H1 (cell line): Measurements from ENCODE around the gene LRP1-AS. TPM values are rescaled to one million over a fixed set of nuclear protein-coding genes. Genes with fewer than 3 reads are reported as not detected.

Experiments
- CTCF ChIA-PET: fragments of 300-600 bp; sonication (Branson Sonifier 250); formaldehyde crosslinking; loops from one replicate; lab custom pipeline; 2021; ENCODE audit not compliant: partially characterized antibody; lab: Charles Lee
- POLR2A ChIA-PET: fragments of 300-600 bp; sonication (Branson Sonifier 250); formaldehyde crosslinking; loops from one replicate; lab custom pipeline; 2021; ENCODE audit warnings: inconsistent platforms; ENCODE audit not compliant: partially characterized antibody; lab: Charles Lee
- DNase-seq, 2 experiments: peaks; one replicate each; pipeline versions ENCODE4 v3.0.0 to v3.0.0-alpha.2; 2010 to 2022; ENCODE audit warnings: low spot score in 2 of 2, low read depth in 1 of 2, mixed read lengths in 1 of 2
- FAIRE-seq: peaks from 2 replicates; lab custom pipeline; 2011; peaks lifted over from hg19 to GRCh38; lab: Jason Lieb, UNC
- H2AFZ ChIP-seq: 2 replicates; pipeline ENCODE4 v1.8.1; 2012; ENCODE audit warnings: low read length, inconsistent platforms
- H2AK5ac ChIP-seq: 2 replicates; pipeline ENCODE4 v1.6.1; 2013; ENCODE audit warnings: low read depth, low read length
- H2BK120ac ChIP-seq: replicated peaks from 2 replicates; pipeline ENCODE3; 2013; ENCODE audit warnings: low read depth, low read length, inconsistent platforms
- H2BK12ac ChIP-seq: 2 replicates; pipeline ENCODE4 v1.6.1; 2013; ENCODE audit warnings: low read depth, low read length
- H2BK15ac ChIP-seq: 2 replicates; pipeline ENCODE4 v1.6.1; 2013; ENCODE audit warnings: low read length
- H2BK20ac ChIP-seq: 2 replicates; pipeline ENCODE4 v1.6.1; 2013; ENCODE audit warnings: low read length
- H2BK5ac ChIP-seq: 2 replicates; pipeline ENCODE4 v1.6.1; 2013; ENCODE audit warnings: low read depth, low read length
- H3K14ac ChIP-seq: 2 replicates; pipeline ENCODE4 v1.6.1; 2013; ENCODE audit warnings: inconsistent platforms; ENCODE audit not compliant: insufficient read length
- H3K18ac ChIP-seq: 2 replicates; pipeline ENCODE4 v1.6.1; 2013; ENCODE audit warnings: low read length; ENCODE audit errors: extremely low read depth
- H3K23ac ChIP-seq: 2 replicates; pipeline ENCODE4 v1.6.1; 2013; ENCODE audit warnings: inconsistent platforms; ENCODE audit not compliant: insufficient read length
- H3K23me2 ChIP-seq: 2 replicates; pipeline ENCODE4 v1.6.1; 2013; ENCODE audit warnings: low read depth, low read length
- H3K27ac ChIP-seq: 2 replicates; pipeline ENCODE4 v1.6.1; 2011; ENCODE audit warnings: low read depth, low read length, inconsistent platforms
- H3K27me3 ChIP-seq, 4 experiments: replicated peaks in 1 of 4; 1 replicate in 1 of 4; 2 replicates in 3 of 4; pipeline versions ENCODE4 v1.6.1 to v1.8.1; 2011 to 2013; ENCODE audit warnings: low read length in 3 of 4, mild to moderate bottlenecking in 3 of 4, inconsistent platforms in 2 of 4, mixed read lengths in 2 of 4, moderate library complexity in 1 of 4; ENCODE audit not compliant: control insufficient read depth in 3 of 4, insufficient read depth in 3 of 4; ENCODE audit errors: extremely low read depth in 1 of 4
- H3K36me3 ChIP-seq, 4 experiments: 2 replicates each; pipeline versions ENCODE4 v1.6.1 to v1.8.1; 2011 to 2013; ENCODE audit warnings: mild to moderate bottlenecking in 4 of 4, low read length in 3 of 4, moderate library complexity in 2 of 4, control low read depth in 1 of 4, inconsistent platforms in 1 of 4; ENCODE audit not compliant: insufficient read depth in 4 of 4, control insufficient read depth in 2 of 4
- H3K4ac ChIP-seq: replicated peaks from 2 replicates; pipeline ENCODE3; 2013; ENCODE audit warnings: low read length, low read depth, mixed read lengths, inconsistent platforms; ENCODE audit not compliant: insufficient read length
- H3K4me1 ChIP-seq, 4 experiments: replicated peaks in 1 of 4; 1 replicate in 1 of 4; 2 replicates in 3 of 4; pipeline versions ENCODE4 v1.6.1 to v1.8.1; 2011 to 2013; ENCODE audit warnings: low read length in 3 of 4, inconsistent platforms in 2 of 4, mixed read lengths in 1 of 4; ENCODE audit not compliant: insufficient read depth in 4 of 4, control insufficient read depth in 3 of 4
- H3K4me2 ChIP-seq, 2 experiments: 2 replicates each; pipeline versions ENCODE4 v1.6.1 to v1.8.1; 2011 to 2013; ENCODE audit warnings: low read depth in 2 of 2, low read length in 2 of 2, control low read depth in 1 of 2, inconsistent platforms in 1 of 2, mild to moderate bottlenecking in 1 of 2; ENCODE audit not compliant: insufficient read depth in 1 of 2
- H3K4me3 ChIP-seq, 4 experiments: fragments of 200-600, 300-600 bp in 1 of 4; sonication (generic), shearing (Covaris generic), sonication (Bioruptor Twin) in 1 of 4; 2 replicates each; pipeline versions ENCODE4 v1.5.1 to v1.8.1; 2011 to 2016; ENCODE audit warnings: low read length in 4 of 4, low read depth in 3 of 4, control low read depth in 2 of 4, inconsistent platforms in 2 of 4, mild to moderate bottlenecking in 2 of 4, mixed read lengths in 1 of 4, moderate library complexity in 1 of 4; ENCODE audit not compliant: insufficient read depth in 2 of 4; ENCODE audit errors: extremely low read depth in 1 of 4
- H3K56ac ChIP-seq: replicated peaks from 2 replicates; pipeline ENCODE3; 2013; ENCODE audit warnings: low read depth, mild to moderate bottlenecking, mixed read lengths, low read length, inconsistent platforms; ENCODE audit not compliant: insufficient read length
- H3K79me1 ChIP-seq: 2 replicates; pipeline ENCODE4 v1.6.1; 2013; ENCODE audit warnings: low read depth, low read length, control low read depth
- H3K79me2 ChIP-seq, 2 experiments: 2 replicates each; pipeline versions ENCODE4 v1.6.1 to v1.8.1; 2012 to 2013; ENCODE audit warnings: low read length in 2 of 2, mild to moderate bottlenecking in 2 of 2, inconsistent platforms in 1 of 2; ENCODE audit not compliant: insufficient read depth in 2 of 2, control insufficient read depth in 1 of 2
- H3K9ac ChIP-seq, 4 experiments: replicated peaks in 1 of 4; 1 replicate in 1 of 4; 2 replicates in 3 of 4; pipeline versions ENCODE4 v1.6.1 to v1.8.1; 2011 to 2013; ENCODE audit warnings: low read depth in 3 of 4, low read length in 3 of 4, control low read depth in 2 of 4, mild to moderate bottlenecking in 2 of 4, moderate library complexity in 2 of 4, inconsistent platforms in 1 of 4; ENCODE audit errors: extremely low read depth in 1 of 4
- H3K9me3 ChIP-seq, 2 experiments: 2 replicates each; pipeline versions ENCODE4 v1.6.1 to v1.8.1; 2012 to 2013; ENCODE audit warnings: mild to moderate bottlenecking in 2 of 2, moderate library complexity in 2 of 2, control low read depth in 1 of 2, inconsistent platforms in 1 of 2, low read depth in 1 of 2, low read length in 1 of 2, mixed read lengths in 1 of 2; ENCODE audit not compliant: insufficient read depth in 2 of 2
- H4K20me1 ChIP-seq, 2 experiments: replicated peaks in 1 of 2; 2 replicates each; pipeline versions ENCODE3 to v1.8.1; 2011 to 2013; ENCODE audit warnings: inconsistent platforms in 2 of 2, low read length in 2 of 2, mild to moderate bottlenecking in 1 of 2; ENCODE audit not compliant: insufficient read depth in 2 of 2, control insufficient read depth in 1 of 2
- H4K5ac ChIP-seq: 2 replicates; pipeline ENCODE4 v1.6.1; 2013; ENCODE audit warnings: low read length, low read depth, mixed read lengths, inconsistent platforms; ENCODE audit not compliant: insufficient read length
- H4K8ac ChIP-seq: 2 replicates; pipeline ENCODE4 v1.8.0; 2013; ENCODE audit warnings: mild to moderate bottlenecking, moderate library complexity, low read length, inconsistent platforms; ENCODE audit not compliant: insufficient read depth; ENCODE audit errors: extremely low read depth
- H4K91ac ChIP-seq: replicated peaks from 2 replicates; pipeline ENCODE3; 2013; ENCODE audit warnings: low read length, mixed read lengths, inconsistent platforms; ENCODE audit not compliant: insufficient read length
- ASH2L ChIP-seq: fragments of 200-600, 300-600 bp; sonication (generic); IDR thresholded peaks from one replicate; pipeline ENCODE4 v1.7.1; 2017; ENCODE audit warnings: low read length
- BCL11A ChIP-seq, 2 experiments: IDR thresholded peaks; one replicate each; pipeline ENCODE4 v1.6.1; 2011; ENCODE audit warnings: low read depth in 2 of 2, low read length in 2 of 2, mild to moderate bottlenecking in 2 of 2
- CHD2 ChIP-seq: IDR thresholded peaks from 2 replicates; pipeline ENCODE4 v1.6.1; 2012; ENCODE audit warnings: low read length, improper control_type of control experiment
- RFX5 ChIP-seq: IDR thresholded peaks from 2 replicates; pipeline ENCODE4 v1.6.1; 2011; ENCODE audit warnings: low read depth, low read length, improper control_type of control experiment, borderline replicate concordance
- RXRA ChIP-seq: IDR thresholded peaks from 2 replicates; pipeline ENCODE4 v1.6.1; 2011; ENCODE audit warnings: low read depth, mild to moderate bottlenecking, low read length, moderate library complexity; ENCODE audit not compliant: insufficient read depth
- SIX5 ChIP-seq: IDR thresholded peaks from 2 replicates; pipeline ENCODE4 v1.6.1; 2011; ENCODE audit warnings: mild to moderate bottlenecking, low read depth, low read length
- SRF ChIP-seq: IDR thresholded peaks from 2 replicates; pipeline ENCODE4 v1.6.1; 2011; ENCODE audit warnings: mild to moderate bottlenecking, low read depth, low read length, moderate library complexity
- SUZ12 ChIP-seq: fragments of 200-600 bp; sonication (generic); IDR thresholded peaks from 2 replicates; pipeline ENCODE4 v1.6.1; 2012; ENCODE audit warnings: mild to moderate bottlenecking, inconsistent platforms, low read length, moderate library complexity, mixed read lengths
- TCF12 ChIP-seq: IDR thresholded peaks from 2 replicates; pipeline ENCODE4 v1.6.1; 2011; ENCODE audit warnings: low read depth, mild to moderate bottlenecking, low read length
- TEAD4 ChIP-seq: IDR thresholded peaks from 2 replicates; pipeline ENCODE4 v1.6.1; 2012; ENCODE audit warnings: low read depth, low read length, inconsistent platforms, mixed read lengths
- YY1 ChIP-seq: IDR thresholded peaks from 2 replicates; pipeline ENCODE4 v1.6.1; 2011; ENCODE audit warnings: low read depth, mild to moderate bottlenecking, low read length
- WGBS, 2 experiments: shearing (Covaris generic) in 1 of 2; methylation state at CpG; one replicate each; pipeline versions ENCODE4 v1.1.6 to v1.1.7; 2013 to 2015; ENCODE audit warnings: low lambda C conversion rate in 2 of 2, mixed read lengths in 2 of 2, inconsistent platforms in 1 of 2, low coverage in 1 of 2, missing lambda C conversion rate in 1 of 2; ENCODE audit not compliant: insufficient replicate concordance in 2 of 2, insufficient coverage in 1 of 2, insufficient read length in 1 of 2; ENCODE audit errors: extremely low coverage in 1 of 2, missing lambda C conversion rate in 1 of 2; 5-methylcytosine and 5-hydroxymethylcytosine counted together
- polyA plus RNA-seq, 7 experiments: library from polyadenylated mRNA; depleted of rRNA in 3 of 7; stranded (reverse) in 5 of 7; unstranded in 2 of 7; fragments of >200 nt in 5 of 7; fragments of 200-250 nt in 2 of 7; gene quantifications; 1 replicate in 5 of 7; 2 replicates in 1 of 7; 4 replicates in 1 of 7; pipeline versions ENCODE4 v1.2.1 to v1.2.3, GENCODE V29; 2011 to 2013; ENCODE audit warnings: missing spikeins in 2 of 7, mixed read lengths in 2 of 7
- total RNA-seq: library from RNA; stranded (reverse); fragmentation: NEBNext Ultra II Directional; extraction: Animal tissue kit (Norgen Biotek cat#: 25700); gene quantifications from 2 replicates; pipeline ENCODE4 v1.2.1, GENCODE V29; 2021

Gene LRP1-AS
- total and polyA plus RNA-seq, 2 of the 8 experiments (the other 6 are each of a cell fraction or from before 2014, with no cell fraction given) = not detected

- H3K23me2 ChIP-seq = peaks cover 7% of the 10 kb centered on the region; the same call in 1 of the 2 replicates
- H4K5ac ChIP-seq = no peak overlapping the region
- no peak overlapping the region for H3K18ac ChIP-seq
- DNase-seq (no peak), FAIRE-seq (no peak)
- H4K91ac ChIP-seq = no peak overlapping the region
- TF ChIP-seq SUZ12 = no peak
- no peak for TF ChIP-seq RFX5
- no peak for TF ChIP-seq YY1
- no peak for TF ChIP-seq CHD2
- no peak for TF ChIP-seq RXRA
- no peak for TF ChIP-seq TCF12
- TF ChIP-seq SRF = no peak
- no peak for TF ChIP-seq TEAD4
- no peak for TF ChIP-seq SIX5
- no peak for TF ChIP-seq BCL11A (IDR thresholded peaks at IDR 0.05; ENCODE audit: low read depth in 2 of 2, low read length in 2 of 2)
- TF ChIP-seq ASH2L = no peak
- no peaks in the 10 kb centered on the region for H3K9me3 ChIP-seq
- H3K56ac ChIP-seq = no peak overlapping the region
- H3K27me3 ChIP-seq = no peaks in the 10 kb centered on the region
- no peak overlapping the region for H2BK20ac ChIP-seq
- H2AK5ac ChIP-seq = no peak overlapping the region
- H4K20me1 ChIP-seq = peaks cover 9 to 26% of the 10 kb centered on the region in 2 experiments
- H3K27ac ChIP-seq = no peak overlapping the region
- ChIA-PET CTCF (interaction anchor here (0.9 to 20.9 kb wide), 10 partner anchors 11 to 95 kb away, joined by 3 to 389 read pairs (median 6); partner anchors contain the start of gene STAT6), POLR2A (interaction anchor here (1.2 to 11.0 kb wide), 9 partner anchors 9 to 57 kb away, joined by 5 to 91 read pairs (median 7); partner anchors contain the start of gene SHMT2)
- no peak overlapping the region for H3K9ac ChIP-seq
- no peak overlapping the region for H2BK120ac ChIP-seq
- H3K4me3 ChIP-seq = no peak overlapping the region
- H3K14ac ChIP-seq = no peak overlapping the region
- no peak overlapping the region for H2BK12ac ChIP-seq
- H3K79me2 ChIP-seq = no peaks in the 10 kb centered on the region
- no peak overlapping the region for H2BK15ac ChIP-seq
- H3K79me1 ChIP-seq = no peaks in the 10 kb centered on the region
- no peak overlapping the region for H2BK5ac ChIP-seq
- H3K4ac ChIP-seq = no peak overlapping the region
- H3K4me2 ChIP-seq = no peak overlapping the region
- H3K23ac ChIP-seq = no peak overlapping the region
- H2AFZ ChIP-seq = no peak overlapping the region
- peaks cover 56 to 93% (median 86%) of the 10 kb centered on the region in 4 experiments for H3K36me3 ChIP-seq
- WGBS, 2 experiments = 91% methylated on average over 8 of the region's 8 CpGs; no CpG with 5 or more reads in 1 of the 2 experiments
- no peak overlapping the region for H4K8ac ChIP-seq
- H3K4me1 ChIP-seq = no peaks in the 10 kb centered on the region; a peak in 1 of 7 replicates
Observed at GRCh38 chr12:57188090-57188425, 40.6 kb upstream of the LRP1-AS start.
